Aorta (tissue), 5 donors: ENCODE measurements around the gene GRSF1. TPM values are rescaled to one million over a fixed set of nuclear protein-coding genes. Genes with fewer than 3 reads are reported as not detected.
"Not testable (repeated sequence)": the region's sequence is repeated elsewhere in the genome, so short reads cannot be mapped to it uniquely, and the experiment has no call there.

ENCODE experiments used
- ATAC-seq: fragments of 200-7000 bp; cut with Tn5 transposase; one replicate; pipeline ENCODE4 v1.9.1; 2022; ENCODE audit warnings: moderate library complexity; ENCODE audit not compliant: low FRiP score
- DNase-seq, 2 donors: peaks; one replicate each; pipeline ENCODE4 v3.0.0-alpha.2; 2020
- H3K27ac ChIP-seq, 2 donors: one replicate each; pipeline ENCODE4 v1.5.1; 2013; ENCODE audit warnings: low read length in 2 of 2, mild to moderate bottlenecking in 2 of 2, moderate library complexity in 2 of 2, control low read depth in 1 of 2, inconsistent platforms in 1 of 2, low read depth in 1 of 2
- H3K27me3 ChIP-seq, 2 donors: one replicate each; pipeline ENCODE4 v1.6.1; 2013; ENCODE audit warnings: control low read depth in 1 of 2, low read length in 1 of 2, mild to moderate bottlenecking in 1 of 2, moderate library complexity in 1 of 2; ENCODE audit not compliant: insufficient read depth in 2 of 2, control insufficient read depth in 1 of 2
- H3K36me3 ChIP-seq, 2 donors: one replicate each; pipeline ENCODE4 v1.6.1; 2013; ENCODE audit warnings: control low read depth in 1 of 2, low read length in 1 of 2, mild to moderate bottlenecking in 1 of 2; ENCODE audit not compliant: insufficient read depth in 2 of 2, control insufficient read depth in 1 of 2
- H3K4me1 ChIP-seq, 2 donors: one replicate each; pipeline ENCODE4 v1.6.1; 2013; ENCODE audit warnings: low read length in 2 of 2, control low read depth in 1 of 2, mild to moderate bottlenecking in 1 of 2, moderate library complexity in 1 of 2; ENCODE audit not compliant: insufficient read depth in 2 of 2, control insufficient read depth in 1 of 2
- H3K4me3 ChIP-seq, 2 donors: one replicate each; pipeline ENCODE4 v1.5.1; 2013; ENCODE audit warnings: low read length in 2 of 2, control low read depth in 1 of 2, mild to moderate bottlenecking in 1 of 2
- H3K9me3 ChIP-seq: one replicate; pipeline ENCODE4 v1.6.1; 2013; ENCODE audit warnings: mild to moderate bottlenecking, low read length; ENCODE audit not compliant: control insufficient read depth
- WGBS, 2 donors: extraction: QIAGEN DNeasy Blood & Tissue Kit; methylation state at CpG; one replicate each; pipeline ENCODE4 v1.1.7; 2013; 5-methylcytosine and 5-hydroxymethylcytosine counted together
- intact Hi-C, 2 donors: fragments of 100-400 bp; cut with DNase I; formaldehyde crosslinking; loops; one replicate each; pipeline versions ENCODE4 v1.14.2 to v1.15.0; 2022
- polyA plus RNA-seq, 2 donors: library from polyadenylated mRNA; stranded (reverse); fragments of 200-250 nt; gene quantifications; one replicate each; pipeline ENCODE4 v1.2.3, GENCODE V29; 2013
- total RNA-seq, 2 donors: library from RNA; stranded (reverse); fragmentation: NEBNext Ultra II Directional; extraction: Animal tissue kit (Norgen Biotek cat#: 25700); gene quantifications; one replicate each; pipeline ENCODE4 v1.2.1, GENCODE V29; 2021
- donor health status: healthy with polysubstance abuse.
- donor health status: Bipolar disorder and iron deficiency.
- donor health status: DM: no; HTN: no; CAD: no.
- donor health status: DM: no; HTN: no; CAD: no.
- donor health status: DM: yes; HTN: yes; CAD: no.

The GRSF1 gene
- total and polyA plus RNA-seq, 4 donors, result 38.3 to 46.1 (median 39.6) TPM

- WGBS, 2 donors, result 58 to 66% methylated on average over 15 to 18 of the region's 20 CpGs
- not testable (repeated sequence) for H3K9me3 ChIP-seq, H3K4me3 ChIP-seq, H3K27me3 ChIP-seq, H3K4me1 ChIP-seq, H3K27ac ChIP-seq, H3K36me3 ChIP-seq
- intact Hi-C loops, result loop anchor here (2.0 to 5.0 kb wide), 2 partner anchors 62 to 63 kb away; partner anchors contain the start of gene MOB1B (in 2 of the 2)
- peak; percentile 13 for ATAC-seq
- peak; percentile 68 to 82 for DNase-seq
These were observed 447 bp upstream of the GRSF1 start for GRCh38 chr4:70840137-70840536.

DNA sequence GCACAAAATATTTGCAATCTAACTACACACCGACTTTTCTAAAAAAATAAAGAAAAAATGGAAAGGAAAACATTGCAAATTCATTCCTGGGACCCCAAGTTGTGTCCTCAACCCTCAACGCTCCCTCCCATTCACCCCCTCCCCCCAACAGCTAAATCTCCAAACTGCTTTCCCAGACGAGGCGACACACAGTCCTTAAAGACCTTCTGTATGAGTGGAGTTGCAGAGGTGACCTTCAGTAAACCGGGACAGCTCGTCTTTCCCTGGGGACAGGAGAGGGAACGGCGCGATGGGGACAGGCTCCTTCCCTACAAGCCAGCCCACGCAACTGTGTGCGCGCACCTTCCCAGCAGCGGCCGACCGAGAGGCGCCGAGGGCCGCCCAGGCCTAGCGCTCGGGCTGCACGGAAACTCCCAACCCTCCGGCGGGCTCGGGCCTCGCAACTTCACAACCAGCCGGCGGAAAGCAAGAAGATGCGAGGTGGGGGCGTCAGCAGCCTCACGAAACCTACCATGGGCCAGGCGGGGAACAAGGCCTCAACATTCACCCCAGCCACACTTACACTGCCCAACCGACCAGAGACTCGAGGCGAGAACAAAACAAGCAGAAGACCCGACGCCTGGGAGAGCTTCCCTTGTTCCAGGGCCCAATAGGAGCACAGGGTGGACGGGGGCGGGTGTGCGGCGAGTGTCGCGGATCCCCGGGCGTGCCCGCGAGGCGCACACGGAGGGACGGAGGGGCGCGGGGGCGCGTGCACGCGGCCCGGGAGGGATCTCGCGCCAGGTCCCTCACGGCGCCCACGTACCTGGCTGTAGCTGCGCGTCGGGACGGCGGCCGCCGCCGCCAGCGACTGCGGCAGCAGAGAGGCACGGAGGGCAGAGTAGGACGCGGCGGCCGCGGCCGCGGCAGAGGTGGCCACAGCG lies 763 bp downstream of the GRSF1 start:
- peak; percentile 79 to 86 for DNase-seq
- intact Hi-C loops, result loop anchor here (1.0 to 10.0 kb wide), 3 partner anchors 134 to 156 kb away; partner anchors contain the start of gene DCK (in 2 of the 2)
- Histone ChIP-seq H3K27ac (peak overlapping the region; percentile 0 to 69), H3K4me3 (peak overlapping the region; percentile 56 to 85), H3K9me3 (no peaks in the 10 kb centered on the region), H3K27me3 (no peaks in the 10 kb centered on the region), H3K36me3 (no peaks in the 10 kb centered on the region), H3K4me1 (no peaks in the 10 kb centered on the region)
- peak; percentile 78 for ATAC-seq
- 0 to 1% methylated on average over 77 to 80 of the region's 80 CpGs for WGBS, 2 donors

DNA sequence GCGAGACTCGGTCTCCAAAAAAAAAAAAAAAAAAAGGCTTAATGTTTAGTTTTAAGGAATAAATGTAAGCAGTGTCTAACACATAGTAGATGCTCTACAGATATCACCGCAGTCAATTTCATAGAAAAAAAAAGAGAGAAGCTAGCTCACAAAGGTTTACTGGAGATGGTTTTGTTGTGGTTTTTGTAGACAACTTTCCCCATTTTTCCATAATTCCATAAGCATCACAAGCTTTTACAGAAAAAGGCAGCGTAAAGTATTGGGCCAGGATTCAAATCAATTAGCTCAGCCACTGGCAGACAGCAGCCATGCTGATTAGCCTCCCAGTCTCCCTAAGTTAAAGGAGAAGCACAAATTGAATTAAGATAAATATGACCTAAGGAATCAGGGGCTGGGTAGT lies 1.5 kb downstream of the GRSF1 start:
- Histone ChIP-seq H3K9me3 (no peaks in the 10 kb centered on the region), H3K27me3 (no peaks in the 10 kb centered on the region), H3K4me1 (no peaks in the 10 kb centered on the region), H3K36me3 (no peaks in the 10 kb centered on the region), H3K27ac (peak overlapping the region in 1 of 2 donors; percentile 0), H3K4me3 (peak overlapping the region; percentile 56 to 85)
- intact Hi-C loops, result loop anchor here (1.0 to 10.0 kb wide), 3 partner anchors 133 to 157 kb away; partner anchors contain the start of gene DCK (in 2 of the 2)
- ATAC-seq (no peak), DNase-seq (no peak)
- WGBS, 2 donors, result 0 to 5% methylated on average over 2 to 4 of the region's 4 CpGs

DNA sequence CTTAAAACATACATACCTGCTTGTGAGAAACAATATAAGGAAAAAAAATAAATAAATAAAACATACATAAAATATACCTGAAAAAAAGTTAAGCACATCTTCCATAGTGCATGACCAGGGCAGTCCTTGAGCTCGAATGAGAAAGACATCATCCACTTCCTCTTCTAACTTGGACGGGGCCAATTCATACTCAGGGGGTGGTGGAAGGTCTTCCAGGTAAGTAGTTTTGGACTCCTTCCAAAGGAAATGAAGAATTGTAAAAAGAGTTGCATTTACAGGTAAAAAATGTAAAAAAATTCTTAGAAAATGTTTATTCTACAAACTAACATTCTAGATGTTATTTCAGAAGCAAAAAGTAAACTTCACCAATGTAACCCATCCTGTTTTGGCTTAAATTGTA lies 3.6 kb downstream of the GRSF1 start:
- DNase-seq, result no peak
- H3K4me1 ChIP-seq, result no peaks in the 10 kb centered on the region
- intact Hi-C loops, result loop anchor here in 1 of 2 donors (10.0 kb wide), 2 partner anchors 131 to 159 kb away; partner anchors contain the start of gene DCK
- H3K36me3 ChIP-seq, result peaks cover 0 to 1% of the 10 kb centered on the region in 2 donors
- ATAC-seq, result no peak
- H3K27me3 ChIP-seq, result no peaks in the 10 kb centered on the region
- no peaks in the 10 kb centered on the region for H3K9me3 ChIP-seq
- H3K4me3 ChIP-seq, result no peak overlapping the region
- H3K27ac ChIP-seq, result no peak overlapping the region
- WGBS, 2 donors, result 76 to 83% methylated on average over 2 of the region's 2 CpGs

DNA sequence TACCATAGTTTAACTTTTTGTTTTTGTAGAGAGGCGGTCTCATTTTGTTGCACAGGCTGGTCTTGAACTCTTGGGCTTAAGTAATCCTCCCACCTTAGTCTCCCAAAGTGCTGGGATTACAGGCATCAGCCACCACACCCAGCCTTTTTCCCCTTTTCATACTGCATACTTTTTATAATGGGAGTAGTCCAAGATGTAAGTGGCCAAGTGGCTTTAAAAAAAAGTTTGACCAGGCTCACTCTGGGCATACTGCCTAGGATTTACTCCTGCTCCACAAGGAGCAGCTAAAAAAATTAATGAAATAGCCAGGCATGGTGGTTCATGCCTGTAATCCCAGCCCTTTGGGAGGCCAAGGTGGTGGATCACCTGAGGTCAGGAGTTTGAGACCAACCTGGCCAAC lies 6.0 kb downstream of the GRSF1 start:
- WGBS, 2 donors, result 99 to 100% methylated on average over 1 of the region's 1 CpG
- Histone ChIP-seq H3K4me3 (no peak overlapping the region), H3K27ac (no peak overlapping the region), H3K9me3 (no peaks in the 10 kb centered on the region), H3K36me3 (peaks cover 0 to 3% of the 10 kb centered on the region in 2 donors), H3K27me3 (no peaks in the 10 kb centered on the region), H3K4me1 (no peaks in the 10 kb centered on the region)
- DNase-seq, result no peak
- intact Hi-C loops, result loop anchor here in 1 of 2 donors (10.0 kb wide), 2 partner anchors 129 to 161 kb away; partner anchors contain the start of gene DCK
- ATAC-seq, result no peak

- Histone ChIP-seq H3K4me1 (no peaks in the 10 kb centered on the region), H3K4me3 (no peak overlapping the region), H3K27me3 (no peaks in the 10 kb centered on the region), H3K9me3 (no peaks in the 10 kb centered on the region), H3K27ac (no peak overlapping the region), H3K36me3 (peaks cover 0 to 3% of the 10 kb centered on the region in 2 donors)
- ATAC-seq, result no peak
- DNase-seq, result no peak
- intact Hi-C loops, result loop anchor here in 1 of 2 donors (10.0 kb wide), 2 partner anchors 126 to 164 kb away; partner anchors contain the start of gene DCK
- WGBS, 2 donors, result 96 to 99% methylated on average over 4 of the region's 4 CpGs
These were observed 8.4 kb downstream of the GRSF1 start for GRCh38 chr4:70831293-70831692.

- Histone ChIP-seq H3K36me3 (peaks cover 4 to 6% of the 10 kb centered on the region in 2 donors), H3K9me3 (no peaks in the 10 kb centered on the region), H3K4me1 (no peaks in the 10 kb centered on the region), H3K27ac (no peak overlapping the region), H3K27me3 (no peaks in the 10 kb centered on the region), H3K4me3 (no peak overlapping the region)
- ATAC-seq, result no peak
- DNase-seq, result no peak
- intact Hi-C loops, result loop anchor here in 1 of 2 donors (10.0 kb wide), 2 partner anchors 125 to 165 kb away; partner anchors contain the start of gene DCK
- WGBS, 2 donors, result 92 to 94% methylated on average over 9 of the region's 9 CpGs
These were observed 9.6 kb downstream of the GRSF1 start for GRCh38 chr4:70830054-70830453.

DNA sequence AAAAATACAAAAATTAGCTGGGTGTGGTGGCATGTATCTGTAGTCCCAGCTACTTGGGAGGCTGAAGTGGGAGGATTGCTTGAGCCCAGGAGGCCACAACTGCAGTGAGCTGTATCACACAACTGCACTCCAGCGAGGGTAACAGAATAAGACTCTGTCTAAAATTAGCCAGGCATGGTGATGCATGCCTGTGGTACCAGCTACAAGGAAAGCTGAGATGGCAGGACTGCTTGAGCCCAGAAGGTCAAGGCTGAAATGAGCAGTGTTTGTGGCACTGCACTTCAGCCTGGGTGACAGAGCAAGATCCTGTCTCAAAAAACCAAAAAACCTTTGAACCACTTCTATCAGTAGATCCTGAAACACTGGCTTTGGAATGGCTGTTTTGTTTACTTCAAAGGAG lies 10.2 kb downstream of the GRSF1 start:
- Histone ChIP-seq H3K36me3 (peaks cover 4 to 6% of the 10 kb centered on the region in 2 donors), H3K27me3 (no peaks in the 10 kb centered on the region), H3K4me3 (no peak overlapping the region), H3K4me1 (no peaks in the 10 kb centered on the region), H3K27ac (no peak overlapping the region), H3K9me3 (no peaks in the 10 kb centered on the region)
- intact Hi-C loops, result no loop called here
- WGBS, 2 donors, result 88 to 91% methylated on average over 1 of the region's 1 CpG
- no peak for DNase-seq
- ATAC-seq, result no peak
